Activated naive CD8-positive, alpha-beta T cell treated with anti-CD3 and anti-CD28 coated beads, Interleukin-2, amount 10 ng/mL, durations not matched to agents 7 days and 5 days (primary cell): ENCODE data around the gene ZNF608. TPM values are rescaled to one million over a fixed set of nuclear protein-coding genes. Genes with fewer than 3 reads are reported as not detected.

Source experiments
- ATAC-seq: fragments of 150-1000 bp; cut with Tn5 transposase; one replicate; pipeline ENCODE4 v1.10.0; 2021; ENCODE audit warnings: low read depth, moderate library complexity
- POLR2A ChIA-PET: fragments of 350-600 bp; sonication (Branson Sonifier 250); formaldehyde crosslinking; loops from one replicate; lab custom pipeline; 2021; ENCODE audit warnings: antibody characterized with exemption; lab: Charles Lee
- DNase-seq: peaks from one replicate; pipeline ENCODE4 v3.0.0; 2021
- H3K27ac Mint-ChIP-seq: one replicate; pipeline ENCODE4 v1.8.0; 2022; ENCODE audit warnings: mild to moderate bottlenecking, mixed read lengths
- H3K27me3 Mint-ChIP-seq: one replicate; pipeline ENCODE4 v1.8.0; 2022; ENCODE audit warnings: mild to moderate bottlenecking, moderate library complexity, mixed read lengths
- H3K36me3 Mint-ChIP-seq: one replicate; pipeline ENCODE4 v1.8.0; 2021; ENCODE audit warnings: mild to moderate bottlenecking, mixed read lengths
- H3K4me1 Mint-ChIP-seq: one replicate; pipeline ENCODE4 v1.8.0; 2021; ENCODE audit warnings: mixed read lengths
- H3K4me3 Mint-ChIP-seq: one replicate; pipeline ENCODE4 v1.8.0; 2022; ENCODE audit warnings: mild to moderate bottlenecking, moderate library complexity, mixed read lengths
- H3K9me3 Mint-ChIP-seq: one replicate; pipeline ENCODE4 v1.8.0; 2021; ENCODE audit warnings: mixed read lengths
- total RNA-seq, 2 experiments: library from RNA; stranded (reverse); gene quantifications; one replicate each; pipeline ENCODE4 v1.2.3, GENCODE V29; 2021

Gene ZNF608
- total RNA-seq, 2 experiments from 2014 or later = not detected

GRCh38 chr5:124696898-124697297, 49.5 kb downstream of the ZNF608 start:
- DNase-seq (no peak), ATAC-seq (no peak)
- Mint-ChIP-seq H3K27me3 (peaks cover 5% of the 10 kb centered on the region), H3K4me3 (no peak overlapping the region), H3K9me3 (no peaks in the 10 kb centered on the region), H3K27ac (no peak overlapping the region), H3K36me3 (no peaks in the 10 kb centered on the region), H3K4me1 (no peaks in the 10 kb centered on the region)
- POLR2A ChIA-PET = no interaction called here
